ENCODE data around the gene ZPR1.

ZPR1 gene

DNA sequence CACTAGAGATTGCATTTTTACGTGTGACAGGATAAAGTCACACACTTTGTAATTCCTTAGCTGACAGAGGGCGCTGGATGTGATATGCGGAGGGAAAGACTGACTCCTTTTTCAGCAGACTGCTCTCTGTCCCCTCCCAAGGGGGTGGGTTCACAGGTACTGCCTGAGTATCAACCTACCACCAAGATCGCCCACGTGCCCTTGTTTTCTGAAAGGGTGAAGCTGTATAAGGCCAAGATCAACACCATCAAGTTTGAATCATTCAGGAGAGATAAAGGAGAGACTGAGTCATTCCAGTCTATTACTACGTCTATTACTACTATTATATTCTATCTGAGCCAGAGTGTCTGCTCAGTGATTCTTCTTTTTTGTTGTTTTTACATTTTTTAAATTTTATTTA, 45.7 kb downstream of the ZPR1 start:
- no peak for DNase-seq

DNA sequence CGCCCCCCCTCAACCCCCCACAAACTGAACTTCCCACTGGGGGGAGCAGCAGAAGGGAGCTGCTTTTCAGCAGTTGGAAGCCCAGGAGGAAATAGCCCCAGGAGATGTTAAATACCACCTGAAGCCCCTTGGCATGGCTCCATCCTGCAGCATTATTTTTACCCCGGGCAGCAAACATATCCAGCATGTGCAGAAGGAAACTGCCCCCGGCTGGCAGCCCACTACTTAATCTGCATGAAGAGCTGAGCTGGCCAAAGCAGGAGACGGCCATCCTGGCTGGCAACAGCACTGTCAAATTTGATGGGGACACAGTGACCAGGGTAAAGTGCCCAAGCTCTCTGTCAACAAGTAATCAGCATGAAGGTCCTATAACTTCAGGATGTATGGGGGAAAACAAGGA, 47.1 kb downstream of the ZPR1 start:
- DNase-seq: no peak

DNA sequence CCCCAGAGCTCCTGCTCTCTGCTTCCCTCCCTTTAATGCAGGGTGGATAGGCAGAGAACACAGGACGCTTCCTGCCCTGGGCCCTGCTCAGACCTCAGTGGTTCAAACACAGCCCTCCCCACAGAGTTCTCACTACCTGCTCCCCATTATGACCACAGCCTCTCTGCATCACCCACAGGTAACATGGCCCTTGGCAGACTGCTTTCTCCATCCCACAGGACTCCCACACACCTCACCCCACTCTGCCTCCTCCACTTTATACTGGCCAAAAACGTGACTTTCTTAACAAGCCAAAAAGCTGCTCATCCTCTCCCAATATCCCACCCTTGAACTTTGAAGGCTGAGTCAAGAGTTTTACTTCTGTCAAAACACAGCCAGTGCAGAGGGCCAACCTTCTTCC, 48.8 kb downstream of the ZPR1 start:
- no peak for DNase-seq

DNA sequence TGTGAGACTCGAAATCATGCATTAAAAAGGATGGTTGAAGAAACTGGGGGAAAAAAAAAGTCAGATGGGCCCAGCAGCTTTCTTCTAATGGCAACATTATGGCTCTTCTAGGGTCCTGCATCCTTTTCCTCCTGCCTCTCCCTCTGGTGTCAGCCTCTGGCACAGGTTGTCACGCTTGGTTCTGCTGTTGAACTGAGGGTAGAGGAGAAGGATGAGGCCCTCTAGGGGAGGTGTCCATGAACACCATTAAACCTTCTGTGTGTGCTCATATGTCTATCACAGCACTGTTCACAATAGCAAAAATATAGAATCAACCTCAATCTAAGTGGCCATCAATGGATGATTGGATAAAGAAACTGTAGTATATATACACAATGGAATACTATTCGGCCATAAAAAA, 51.1 kb downstream of the ZPR1 start:
- no peak for DNase-seq

DNA sequence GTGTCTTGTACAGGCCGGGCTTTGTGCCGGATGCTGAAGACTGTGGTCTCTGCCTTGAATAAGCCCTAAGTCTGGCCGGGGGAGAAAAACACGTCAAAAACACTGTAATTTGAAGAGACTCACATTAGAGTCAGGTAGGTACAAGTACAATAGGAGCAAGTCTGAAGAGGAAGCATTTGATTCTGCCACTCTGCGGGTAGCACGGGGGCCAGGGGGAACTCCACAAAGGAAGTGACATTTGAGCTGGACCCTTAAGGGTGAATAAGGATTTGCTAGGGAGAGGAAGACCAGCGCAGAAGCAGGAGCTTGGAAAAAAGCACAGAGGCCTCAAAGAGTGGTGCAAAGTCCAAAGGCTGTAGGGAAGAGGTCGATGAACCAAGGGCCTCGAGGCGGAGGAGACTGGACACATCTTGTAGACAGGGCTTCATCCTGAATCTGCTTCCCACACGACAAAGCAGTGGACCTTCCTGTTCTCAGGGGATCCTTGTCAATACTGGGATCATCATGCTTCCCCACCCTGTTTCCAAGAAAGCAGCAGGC, 53.8 kb downstream of the ZPR1 start:
- DNase-seq: no peak

DNA sequence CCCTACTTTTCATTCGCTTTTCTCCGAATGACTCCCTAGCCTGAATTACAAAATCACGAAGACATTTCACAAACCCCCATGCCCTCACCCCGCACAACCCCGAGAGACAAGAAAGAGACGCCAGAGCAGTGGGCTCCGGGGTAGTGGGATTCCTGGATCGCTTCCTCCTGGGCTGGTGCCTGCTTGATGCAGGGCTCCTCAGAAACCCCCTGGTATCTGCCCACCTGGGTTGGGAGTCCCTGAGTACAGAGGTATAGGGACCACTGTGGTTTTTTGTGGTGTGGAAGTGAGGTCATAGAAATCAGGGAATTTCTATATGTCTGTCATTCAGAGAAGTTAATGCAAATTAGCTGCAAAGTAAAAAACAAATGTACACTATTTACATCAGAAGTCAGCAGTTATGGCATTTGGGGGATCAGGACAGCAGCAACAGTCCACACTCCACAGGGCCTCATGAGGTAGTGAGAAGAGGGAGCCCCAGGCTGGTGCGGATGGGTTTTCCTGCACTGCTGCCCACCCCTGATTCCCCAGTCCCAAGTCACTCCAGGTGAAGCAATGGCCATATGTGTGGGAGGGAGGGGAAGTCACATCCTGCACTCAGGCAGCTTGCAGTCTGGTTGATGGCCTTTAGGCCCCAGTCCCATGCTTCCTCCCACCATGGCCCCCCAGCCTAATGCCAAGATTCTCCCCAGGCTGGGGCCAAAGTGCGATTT, 54.6 kb downstream of the ZPR1 start:
- DNase-seq: no peak

DNA sequence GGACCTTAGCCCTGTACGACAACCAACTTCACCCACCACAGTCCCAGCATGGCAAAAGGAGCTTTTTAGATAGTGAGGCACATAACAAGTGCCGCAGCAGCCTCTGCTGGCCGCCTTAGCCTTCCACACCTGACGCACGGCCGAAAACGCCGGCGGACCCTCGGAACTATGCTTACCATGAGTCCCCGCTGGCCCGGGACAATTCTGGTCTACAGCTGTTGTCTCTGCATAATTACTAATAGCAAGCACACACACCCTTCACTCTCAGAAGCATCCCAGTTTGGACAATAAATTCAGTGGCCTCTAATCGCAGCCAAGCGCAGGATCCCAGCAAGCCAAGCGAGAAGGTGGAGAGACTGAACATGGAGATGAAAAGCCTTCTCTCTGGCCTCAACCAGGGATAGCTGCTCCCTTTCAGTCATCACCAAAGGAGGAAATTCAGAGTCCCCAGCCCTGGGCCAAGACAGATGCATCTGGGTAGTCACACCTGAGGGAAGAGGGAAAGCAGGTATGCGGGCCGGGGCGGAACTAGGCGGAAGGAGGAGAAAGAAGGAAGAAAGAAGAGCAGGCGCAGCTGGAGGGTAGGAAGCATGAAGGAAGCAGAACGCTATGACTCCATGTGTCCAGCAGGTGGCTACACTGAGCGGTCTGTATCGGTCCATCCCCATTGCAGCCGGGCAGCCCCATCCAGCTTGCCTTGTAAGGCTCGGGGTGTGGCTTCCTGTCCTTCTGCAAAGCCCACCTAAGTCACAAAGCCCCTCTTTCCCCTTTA, 55.4 kb downstream of the ZPR1 start:
- peak; percentile 17 for DNase-seq

DNA sequence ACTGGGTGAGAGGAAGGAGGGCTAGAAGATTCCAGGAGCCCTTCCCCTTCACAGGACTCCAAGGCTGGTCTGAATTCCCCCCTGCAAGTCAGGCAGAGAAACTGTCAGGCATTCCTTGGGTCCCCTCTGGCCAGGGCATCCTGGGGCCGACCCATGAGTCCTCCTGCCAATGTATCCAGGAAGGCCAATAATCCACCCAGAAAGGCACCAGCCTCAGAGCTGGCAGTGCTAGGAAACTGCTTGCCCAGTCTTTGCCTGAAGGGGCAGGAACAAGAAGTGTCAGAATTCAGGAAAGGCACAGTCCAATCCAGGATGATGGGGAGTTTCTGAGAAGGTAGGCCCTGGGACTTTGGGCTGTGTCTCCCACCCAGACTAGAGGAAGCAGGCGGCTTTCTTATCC, 56.0 kb downstream of the ZPR1 start:
- no peak for DNase-seq

DNA sequence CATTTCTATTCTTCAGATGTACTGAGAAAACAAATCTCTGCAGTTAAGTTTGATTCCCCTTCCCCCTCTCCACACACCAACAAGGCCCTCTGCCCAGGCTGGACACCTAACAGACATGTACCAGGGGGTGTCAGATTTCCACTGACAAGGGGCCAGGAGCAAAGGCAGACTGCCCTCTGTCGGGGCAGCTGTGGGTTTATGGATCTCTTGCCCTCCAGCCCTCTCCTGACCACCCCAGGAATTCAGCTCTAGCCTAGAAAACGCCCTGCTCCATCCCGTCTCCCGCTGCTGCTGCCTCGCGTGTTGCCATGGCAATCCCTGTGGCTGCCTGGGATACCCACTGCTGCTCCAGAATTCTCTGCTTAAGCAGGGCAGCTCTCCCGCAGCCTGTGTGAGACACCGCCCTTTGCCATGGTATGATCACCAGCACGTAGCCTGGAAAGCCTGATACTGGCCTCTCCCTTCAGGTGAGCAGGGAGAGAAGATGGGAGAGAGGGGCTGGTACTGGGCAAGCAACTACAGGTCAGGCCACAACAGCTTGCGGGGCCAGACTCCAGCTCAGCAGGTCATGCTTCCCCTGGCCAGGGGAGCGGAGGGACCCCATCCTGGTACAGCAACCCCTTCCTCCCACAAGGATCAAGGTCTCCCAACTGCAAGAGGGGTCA, 56.6 kb downstream of the ZPR1 start:
- peak; percentile 34 for DNase-seq

DNA sequence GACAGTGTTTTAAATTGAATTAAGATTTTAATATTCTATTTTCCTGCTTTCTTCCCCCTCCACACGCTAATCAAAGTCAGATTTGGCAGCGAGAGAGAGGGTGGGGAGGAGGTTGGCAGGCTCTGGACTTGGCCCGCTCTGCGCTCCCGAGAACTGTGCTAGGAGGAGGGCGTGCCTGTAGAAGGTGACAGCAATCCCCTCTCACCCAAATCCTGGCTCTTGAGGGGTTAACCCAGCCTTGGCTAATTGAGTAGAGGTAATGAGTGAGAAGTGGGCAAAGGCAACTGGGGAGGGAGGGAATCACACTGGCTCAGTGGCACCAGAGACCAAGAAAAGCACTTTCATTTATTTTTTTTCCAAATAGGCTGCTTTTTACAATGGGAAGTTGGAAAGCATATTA, 57.2 kb downstream of the ZPR1 start:
- no peak for DNase-seq

DNA sequence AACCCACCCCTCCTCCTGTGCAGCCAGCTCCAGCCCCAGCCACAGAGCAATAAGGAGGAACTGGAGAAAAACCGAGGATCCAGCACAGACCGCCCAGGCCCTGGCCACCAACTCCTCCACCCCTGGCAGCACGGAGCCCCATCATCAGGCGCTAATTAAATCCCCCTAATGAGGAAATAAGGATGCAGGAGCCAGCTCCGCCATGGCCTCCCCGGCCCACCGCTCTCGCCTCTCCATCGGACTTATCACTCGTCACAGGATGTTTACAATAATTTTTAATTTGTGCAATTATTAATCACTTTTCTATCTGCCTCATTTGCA, 57.6 kb downstream of the ZPR1 start:
- no peak for DNase-seq

DNA sequence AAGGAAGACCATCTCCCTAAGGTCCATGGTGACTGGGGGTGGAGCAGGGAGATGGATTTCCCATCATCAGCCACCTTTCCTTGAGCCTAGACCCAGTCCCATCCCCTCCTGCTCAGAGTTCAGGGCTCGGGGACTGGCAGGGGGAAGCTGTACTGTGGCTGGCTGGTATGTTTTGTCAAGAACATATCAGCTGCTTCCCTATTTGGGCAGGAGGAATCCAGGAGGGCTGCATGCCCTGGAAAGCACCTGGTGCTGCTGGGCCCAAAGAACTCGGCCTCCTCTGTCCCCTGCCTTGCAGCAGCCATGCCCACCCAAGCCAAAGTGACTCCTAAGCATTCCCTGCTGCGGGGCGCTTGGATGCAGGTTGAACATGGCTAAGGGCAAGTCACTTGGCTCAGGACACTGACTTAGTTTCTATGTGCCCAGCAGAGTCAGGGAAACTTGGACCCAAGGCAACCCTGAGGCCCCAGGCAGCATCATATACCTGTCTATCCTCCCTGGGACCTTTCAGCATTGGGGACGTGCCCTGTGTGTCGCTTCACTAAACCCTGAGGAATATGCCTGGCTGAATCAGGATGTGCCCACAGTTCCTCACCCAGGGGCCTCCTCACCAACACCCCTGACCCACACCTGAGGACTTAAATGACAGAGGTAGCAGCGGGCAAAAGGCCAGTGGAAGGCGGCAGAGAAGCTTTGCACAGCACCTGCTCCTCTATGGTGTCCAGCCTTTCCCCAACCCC, 58.2 kb downstream of the ZPR1 start:
- DNase-seq: no peak

DNA sequence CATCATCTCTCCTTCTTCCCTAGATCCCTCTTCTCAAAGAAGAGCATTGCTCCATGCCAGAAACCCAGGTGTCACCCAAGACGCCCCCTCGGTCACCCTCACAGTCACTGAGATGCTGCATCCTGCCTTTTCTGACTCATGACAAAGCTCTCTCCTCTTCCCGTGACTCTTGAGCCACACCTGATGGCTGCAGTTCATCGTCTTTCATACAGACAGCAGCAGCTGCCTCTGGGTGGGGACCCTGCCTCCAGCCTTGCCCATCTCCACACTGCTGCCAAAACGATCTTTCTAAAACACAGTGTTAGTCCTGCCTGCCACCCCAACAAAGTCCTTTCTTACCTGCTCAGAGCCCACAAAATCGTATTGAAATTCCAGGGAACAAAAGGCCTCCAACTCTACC, 59.8 kb downstream of the ZPR1 start:
- DNase-seq: no peak

DNA sequence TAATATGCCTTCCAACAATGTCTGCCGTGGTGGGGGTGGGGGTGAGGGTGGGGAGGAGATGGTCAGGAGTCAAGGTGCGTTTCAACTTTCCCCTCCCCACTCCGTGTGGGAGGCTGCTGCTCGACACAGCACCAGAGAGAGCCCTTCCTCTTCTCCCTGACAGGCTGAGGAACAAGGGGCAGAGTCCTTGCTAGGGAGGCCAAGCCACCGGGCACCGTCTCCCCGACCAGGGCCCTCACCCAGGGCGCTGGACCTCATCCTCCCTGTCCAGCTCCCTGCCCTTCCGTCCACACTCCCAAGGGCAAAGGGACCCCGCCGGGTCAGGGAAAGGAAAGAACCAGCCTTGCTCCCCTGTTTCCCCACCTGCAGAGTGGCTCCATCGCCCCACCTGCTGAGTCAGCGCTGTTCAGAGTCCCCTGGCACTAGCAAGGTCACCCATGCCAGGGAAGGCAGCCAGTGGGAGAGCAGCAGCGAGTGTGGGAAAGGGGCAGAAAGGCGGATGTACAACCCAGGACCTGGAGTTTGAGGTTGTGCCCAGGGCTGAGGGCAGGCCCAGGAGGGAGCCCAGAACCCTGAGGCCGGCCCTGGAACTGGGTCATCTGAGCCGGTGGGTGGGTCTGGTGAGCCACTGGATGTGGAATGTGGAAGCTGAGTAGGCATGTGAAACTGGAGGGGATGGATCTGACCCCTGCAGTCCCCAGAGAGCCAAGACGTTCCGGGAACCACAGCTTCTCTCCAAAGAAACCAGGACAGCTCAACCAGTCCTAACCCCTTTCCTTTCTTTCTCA, 62.2 kb downstream of the ZPR1 start:
- DNase-seq: no peak

DNA sequence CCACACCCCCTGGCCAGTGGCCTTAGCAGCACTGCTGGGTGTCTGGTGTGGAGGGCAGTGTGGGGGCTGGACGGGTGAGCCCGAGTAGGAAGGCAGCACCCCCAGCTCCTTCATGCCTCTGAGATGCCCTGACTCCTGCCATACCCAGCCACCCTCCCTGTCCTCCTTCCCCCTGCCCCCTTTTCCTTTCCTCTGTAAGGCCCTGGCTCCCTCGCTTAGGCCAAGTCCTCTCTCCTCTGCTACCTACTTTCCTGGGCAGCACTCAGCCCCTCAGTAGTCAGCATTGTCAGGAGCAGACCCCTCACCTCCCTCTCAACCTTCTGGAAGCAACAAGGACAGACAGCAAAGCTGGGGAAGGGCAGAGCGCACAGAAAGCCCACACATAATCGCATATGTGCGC, 63.0 kb downstream of the ZPR1 start:
- DNase-seq: no peak

All from DMS79 treated with DMSO at 0.1 percent for 48 hours (cell line).